ENCODE results near the gene MXRA7.
"Not testable (repeated sequence)": the region's sequence is repeated elsewhere in the genome, so short reads cannot be mapped to it uniquely, and the experiment has no call there.

Gene MXRA7

DNA sequence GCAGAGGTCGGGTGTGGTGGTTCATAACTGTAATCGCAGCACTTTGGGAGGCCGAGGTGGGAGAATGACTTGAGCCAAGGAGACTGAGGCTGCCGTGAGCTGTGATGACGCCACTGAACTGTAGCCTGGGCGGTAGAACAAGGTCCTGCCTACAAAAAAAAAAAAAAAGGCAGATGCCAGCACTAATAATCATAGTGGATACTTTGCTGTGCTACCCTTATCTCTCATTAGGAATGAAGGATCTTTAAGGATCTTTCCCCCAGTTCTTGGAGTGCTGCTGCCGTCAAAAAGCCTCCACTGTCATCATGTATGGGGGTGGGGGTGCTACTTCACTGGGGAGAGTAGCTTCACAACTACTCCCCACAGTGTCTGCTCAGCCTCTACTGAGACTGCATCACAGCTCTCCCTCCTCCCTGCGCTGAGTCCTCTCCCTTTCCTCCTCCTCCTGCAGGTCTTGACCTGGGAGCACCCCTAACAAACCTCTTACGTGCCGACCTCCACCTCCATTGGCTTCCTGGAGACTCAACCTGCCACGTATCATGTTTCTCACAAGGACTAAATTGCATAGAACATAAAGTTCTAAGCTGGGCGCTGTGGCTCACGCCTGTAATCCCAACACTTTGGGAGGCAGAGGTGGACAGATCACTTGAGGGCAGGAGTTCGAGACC is 42.8 kb downstream of the MXRA7 start:
- no peak for DNase-seq
- in situ Hi-C loops (cut with MboI; ENCODE audit: low pct_unique_long_range_greater_than_20kb, low sequenced_read_pairs), result no loop called here

DNA sequence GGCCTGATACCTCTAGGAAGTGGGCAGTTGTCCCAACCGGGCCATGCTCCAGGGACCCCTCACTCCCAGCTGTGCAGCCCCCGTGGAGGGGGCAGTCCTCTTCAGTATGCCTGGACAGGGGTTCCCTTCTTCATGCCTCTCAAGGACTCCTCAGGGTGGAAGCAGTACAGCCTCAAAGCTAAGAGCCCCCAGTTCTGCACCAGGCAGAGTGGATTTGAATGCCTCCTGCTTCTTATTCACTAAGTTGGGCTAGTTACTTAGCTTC is 43.3 kb downstream of the MXRA7 start:
- in situ Hi-C loops (cut with MboI; ENCODE audit: low pct_unique_long_range_greater_than_20kb, low sequenced_read_pairs), result no loop called here
- DNase-seq, result no peak

DNA sequence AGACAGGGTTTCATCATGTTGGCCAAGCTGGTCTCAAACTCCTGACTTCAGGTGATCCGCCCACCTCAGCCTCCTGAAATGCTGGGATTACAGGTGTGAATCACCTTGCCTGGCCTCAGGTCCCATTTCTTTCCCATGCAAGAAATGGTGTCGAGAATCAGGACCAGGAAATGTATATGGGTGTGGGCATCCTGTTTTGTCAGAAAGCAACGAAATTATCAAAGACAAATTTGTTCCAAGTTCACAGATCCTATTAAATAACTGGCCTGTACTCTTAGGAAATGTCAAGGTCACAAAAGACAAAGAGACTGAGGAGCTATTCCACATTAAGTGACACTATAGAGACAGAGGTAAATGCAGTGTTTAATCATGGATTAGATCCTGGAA is 50.1 kb downstream of the MXRA7 start:
- in situ Hi-C loops (cut with MboI; ENCODE audit: low pct_unique_long_range_greater_than_20kb, low sequenced_read_pairs), result no loop called here
- no peak for DNase-seq

DNA sequence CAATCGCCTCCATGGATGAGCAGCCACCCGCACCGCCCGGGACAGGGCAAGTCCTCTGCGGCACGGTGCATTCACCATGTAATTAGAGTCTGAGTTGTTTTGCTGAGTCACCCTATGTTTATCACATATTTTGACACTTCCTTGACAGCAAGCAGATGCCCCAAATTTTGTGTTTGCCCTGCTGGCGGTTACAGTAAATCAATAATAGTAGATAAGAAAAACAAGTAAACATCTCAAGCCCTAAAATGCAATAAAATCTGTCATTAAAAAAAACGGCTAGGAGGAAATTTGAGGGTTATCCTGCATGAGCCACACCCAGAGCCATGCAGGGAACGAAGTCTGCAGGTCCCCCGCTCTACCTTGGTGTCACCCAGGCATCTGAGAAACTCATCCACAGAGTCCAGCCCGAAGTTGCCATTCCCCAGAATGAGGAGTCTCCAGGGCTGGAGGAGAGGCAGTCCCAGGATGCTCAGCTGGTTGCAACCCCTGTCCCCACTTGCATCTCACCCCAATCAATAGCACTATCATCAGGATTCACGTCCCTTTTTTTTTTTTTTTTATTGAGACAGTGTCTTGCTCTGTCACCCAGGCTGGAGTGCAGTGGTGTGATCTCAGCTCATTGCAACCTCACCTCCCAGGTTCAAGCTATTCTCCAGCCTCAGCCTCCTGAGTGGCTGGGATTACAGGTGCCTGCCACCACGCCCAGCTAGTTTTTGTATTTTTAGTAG is 50.7 kb downstream of the MXRA7 start:
- DNase-seq, result peak; percentile 49
- in situ Hi-C loops (cut with MboI; ENCODE audit: low pct_unique_long_range_greater_than_20kb, low sequenced_read_pairs), result no loop called here

DNA sequence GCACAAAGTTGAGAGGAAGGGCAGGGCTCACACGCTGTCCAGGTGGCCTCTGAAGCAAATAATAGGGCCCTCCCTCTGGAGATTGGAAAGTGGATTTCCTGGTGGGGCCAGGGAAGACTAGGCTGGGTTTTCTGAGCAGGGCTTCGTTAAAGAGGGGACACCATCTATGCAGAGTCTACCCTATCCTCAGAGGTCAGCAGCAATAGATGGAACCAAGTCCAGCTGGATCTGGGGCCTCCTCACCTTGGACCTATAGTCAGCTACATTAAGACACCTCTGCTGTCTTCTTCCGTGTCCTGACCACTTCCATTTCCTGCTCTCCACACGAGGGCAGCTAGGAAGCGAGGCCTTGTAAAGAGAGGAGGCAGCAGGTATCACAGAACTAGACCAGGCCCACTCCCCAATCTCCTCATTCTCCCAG is 52.5 kb downstream of the MXRA7 start:
- in situ Hi-C loops (cut with MboI; ENCODE audit: low pct_unique_long_range_greater_than_20kb, low sequenced_read_pairs), result no loop called here
- no peak for DNase-seq

DNA sequence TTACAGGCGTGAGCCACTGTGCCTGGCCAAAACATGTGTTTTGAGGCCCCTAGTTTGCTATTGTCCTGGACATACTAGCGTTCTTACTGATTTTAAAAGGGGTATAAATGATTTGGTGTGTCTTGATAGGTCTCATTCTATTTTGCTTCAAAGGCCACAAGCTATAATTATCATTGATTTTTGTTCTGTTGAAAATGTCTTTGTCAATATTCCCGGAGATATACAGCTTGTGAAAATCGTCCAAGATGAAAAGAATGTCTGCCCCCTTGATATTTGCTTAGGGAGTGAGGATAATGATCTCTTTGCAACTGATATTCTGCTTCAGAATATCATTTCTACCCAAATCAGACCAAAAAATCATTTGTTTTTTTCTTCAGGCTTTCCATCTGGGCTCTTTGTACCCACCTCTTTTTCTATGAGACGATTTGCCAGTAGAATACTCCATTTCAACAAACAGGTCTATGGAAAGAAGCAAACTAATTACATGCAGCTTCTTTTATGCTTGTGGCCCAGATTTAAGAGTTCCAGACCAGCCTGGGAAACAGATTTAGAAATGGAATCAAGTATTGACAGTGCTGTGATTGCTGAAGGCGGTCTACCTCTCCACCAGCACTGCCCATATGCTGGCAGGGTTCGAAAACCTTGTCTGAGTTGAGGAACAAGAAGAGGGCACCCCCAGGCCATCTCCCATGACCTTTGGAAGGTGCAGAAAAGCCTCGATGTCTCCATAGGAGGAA is 53.1 kb downstream of the MXRA7 start:
- in situ Hi-C loops (cut with MboI; ENCODE audit: low pct_unique_long_range_greater_than_20kb, low sequenced_read_pairs), result no loop called here
- DNase-seq, result no peak

DNA sequence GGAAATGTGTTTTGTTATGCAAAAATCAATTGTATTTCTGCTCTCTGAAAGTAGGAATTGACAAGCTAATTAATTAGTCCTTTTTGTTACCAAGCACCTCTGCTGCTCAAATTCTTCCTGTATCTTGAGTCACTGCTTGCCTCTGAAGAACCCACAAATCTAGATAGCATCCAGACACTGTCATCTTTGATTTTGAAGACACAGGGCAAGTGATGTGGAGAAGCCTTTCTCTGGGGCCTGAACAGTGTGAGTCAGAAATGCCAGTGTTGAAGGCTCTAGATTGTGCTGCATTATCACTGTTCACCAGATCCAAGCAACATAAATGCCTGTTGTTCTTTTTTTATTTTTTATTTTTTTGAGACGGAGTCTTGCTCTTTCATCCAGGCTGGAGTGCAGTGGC is 56.4 kb downstream of the MXRA7 start:
- DNase-seq, result no peak
- in situ Hi-C loops (cut with MboI; ENCODE audit: low pct_unique_long_range_greater_than_20kb, low sequenced_read_pairs), result no loop called here

DNA sequence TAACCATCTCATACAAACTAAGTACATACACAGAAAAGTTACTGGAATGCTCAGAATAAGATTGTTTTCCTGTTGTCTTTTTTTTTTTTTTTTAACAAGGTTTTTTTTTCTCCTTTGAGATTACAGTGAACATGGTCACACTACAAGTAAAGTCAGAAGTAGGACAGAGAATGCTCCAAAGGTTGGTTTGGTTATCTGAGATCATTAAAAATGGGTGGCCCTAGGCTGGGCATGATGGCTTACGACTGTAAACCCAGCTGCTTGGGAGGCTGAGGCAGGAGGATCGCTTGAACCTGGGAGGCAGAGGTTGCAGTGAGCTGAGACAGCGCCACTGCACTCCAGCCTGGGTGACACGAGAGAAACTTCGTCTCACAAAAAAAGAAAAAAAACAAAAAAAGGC is 60.3 kb downstream of the MXRA7 start:
- no peak for DNase-seq
- in situ Hi-C loops (cut with MboI; ENCODE audit: low pct_unique_long_range_greater_than_20kb, low sequenced_read_pairs), result no loop called here

DNA sequence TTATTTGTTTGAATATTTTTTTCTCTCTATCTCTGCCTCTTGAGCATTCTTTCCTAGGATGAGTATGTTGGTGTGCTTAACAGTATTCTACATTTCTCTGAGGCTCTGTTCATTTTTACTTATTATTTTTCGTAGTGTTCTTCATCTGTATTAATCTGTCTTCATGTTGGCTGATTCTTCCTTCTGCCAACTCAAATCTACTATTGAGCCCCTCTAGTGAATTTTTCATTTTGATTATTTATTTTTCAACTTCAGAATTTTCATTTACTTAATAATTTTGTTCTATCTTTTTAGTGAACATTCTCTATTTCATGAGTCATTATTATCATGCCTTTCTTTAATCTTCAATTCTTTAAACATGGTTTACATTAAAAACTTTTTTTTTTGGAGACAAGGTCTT is 64.1 kb downstream of the MXRA7 start:
- in situ Hi-C loops (cut with MboI; ENCODE audit: low pct_unique_long_range_greater_than_20kb, low sequenced_read_pairs), result no loop called here
- no peak for DNase-seq

DNA sequence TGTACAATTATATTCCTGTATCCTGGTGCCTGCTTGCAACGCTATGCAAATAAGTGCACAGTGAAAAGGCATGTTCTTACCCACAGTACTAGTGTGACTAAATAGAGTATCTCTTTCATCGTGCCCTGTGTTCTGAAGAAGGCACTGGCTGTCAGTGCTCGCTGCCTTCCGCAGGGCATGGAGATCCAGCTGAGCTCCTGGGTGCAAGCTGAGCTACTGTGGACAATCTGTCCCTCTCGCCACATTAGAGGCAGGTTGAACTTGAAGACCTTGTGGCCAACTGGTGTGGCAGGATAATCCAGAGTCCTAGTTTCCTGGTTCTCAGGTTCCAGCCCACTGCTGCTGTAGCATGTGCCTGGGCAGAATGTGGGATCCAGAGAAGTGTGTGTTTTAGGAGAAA is 65.3 kb downstream of the MXRA7 start:
- no peak for DNase-seq
- in situ Hi-C loops (cut with MboI; ENCODE audit: low pct_unique_long_range_greater_than_20kb, low sequenced_read_pairs), result no loop called here

DNA sequence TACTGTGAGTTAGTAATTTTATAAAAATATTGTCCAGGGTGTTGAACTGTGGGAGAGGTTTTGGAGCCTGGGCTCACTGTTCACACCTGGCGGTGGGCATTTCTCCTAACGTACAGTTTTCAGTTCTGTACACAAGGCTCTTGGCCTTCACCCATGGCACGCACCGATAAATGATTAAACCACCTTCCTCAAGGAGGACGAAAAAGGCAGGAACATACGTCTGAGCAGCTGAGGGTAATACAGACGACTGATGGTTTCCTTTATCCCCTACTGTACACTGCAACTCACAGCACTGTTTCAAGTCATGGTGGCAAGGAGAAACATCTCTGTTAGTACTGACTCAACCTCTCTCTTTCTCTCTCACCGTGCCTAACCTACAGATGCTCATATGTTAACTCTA is 65.8 kb downstream of the MXRA7 start:
- in situ Hi-C loops (cut with MboI; ENCODE audit: low pct_unique_long_range_greater_than_20kb, low sequenced_read_pairs), result no loop called here
- no peak for DNase-seq

DNA sequence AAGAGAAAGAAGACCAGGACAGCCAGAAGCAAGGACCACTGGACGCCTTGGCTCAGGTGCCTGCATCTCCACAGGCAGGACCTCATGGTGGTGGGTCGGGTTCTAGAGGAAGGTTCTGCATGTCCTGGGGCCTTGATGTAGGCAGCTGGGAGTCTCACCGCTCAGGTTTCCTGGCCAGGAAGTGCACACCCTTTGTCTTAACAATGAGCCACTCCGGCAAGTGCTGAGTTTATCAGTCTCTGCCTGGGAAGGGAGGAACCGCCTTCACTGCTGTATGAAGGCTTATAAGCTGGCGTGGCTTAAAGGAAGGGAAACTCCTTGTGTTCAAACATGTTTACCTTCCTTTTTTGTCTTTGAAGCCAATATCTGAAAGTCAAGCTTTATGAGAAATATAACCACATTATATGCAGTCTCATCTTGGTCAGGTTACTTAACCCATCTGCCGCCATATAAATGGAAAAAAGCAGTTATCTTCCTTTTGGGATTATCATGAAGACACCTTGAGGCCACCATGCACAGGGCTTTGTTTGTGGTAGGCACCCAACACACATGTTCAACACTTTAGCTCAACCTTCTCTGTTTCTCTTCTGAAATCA is 67.1 kb downstream of the MXRA7 start, which contains the start of gene ST6GALNAC1:
Gene ST6GALNAC1, minus strand, starts transcription at position 205 of the 596 bp plus-strand sequence. Its CDS starts 119 bp downstream, at position 86.
- in situ Hi-C loops (cut with MboI; ENCODE audit: low pct_unique_long_range_greater_than_20kb, low sequenced_read_pairs), result no loop called here
- DNase-seq, result no peak

DNA sequence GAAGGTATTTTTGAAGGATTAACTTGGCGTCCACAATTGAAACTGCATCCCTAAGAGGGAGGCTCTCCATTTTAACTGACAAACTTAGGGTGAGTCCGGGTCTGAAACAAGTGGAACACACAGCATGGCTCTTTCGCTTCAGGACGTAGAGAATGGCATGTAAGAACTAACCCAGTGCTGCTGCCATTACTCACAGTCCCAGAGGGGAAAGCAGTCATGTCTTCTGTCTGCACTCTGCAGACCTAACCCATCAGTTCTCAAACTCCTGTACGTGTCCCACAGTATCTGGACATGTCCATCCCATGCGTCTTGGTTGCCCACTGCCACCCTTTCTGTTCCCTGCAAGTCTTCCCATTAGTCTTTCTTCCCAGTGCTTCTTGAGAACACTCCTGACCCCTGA is 67.8 kb downstream of the MXRA7 start:
- DNase-seq, result no peak
- in situ Hi-C loops (cut with MboI; ENCODE audit: low pct_unique_long_range_greater_than_20kb, low sequenced_read_pairs), result no loop called here

DNA sequence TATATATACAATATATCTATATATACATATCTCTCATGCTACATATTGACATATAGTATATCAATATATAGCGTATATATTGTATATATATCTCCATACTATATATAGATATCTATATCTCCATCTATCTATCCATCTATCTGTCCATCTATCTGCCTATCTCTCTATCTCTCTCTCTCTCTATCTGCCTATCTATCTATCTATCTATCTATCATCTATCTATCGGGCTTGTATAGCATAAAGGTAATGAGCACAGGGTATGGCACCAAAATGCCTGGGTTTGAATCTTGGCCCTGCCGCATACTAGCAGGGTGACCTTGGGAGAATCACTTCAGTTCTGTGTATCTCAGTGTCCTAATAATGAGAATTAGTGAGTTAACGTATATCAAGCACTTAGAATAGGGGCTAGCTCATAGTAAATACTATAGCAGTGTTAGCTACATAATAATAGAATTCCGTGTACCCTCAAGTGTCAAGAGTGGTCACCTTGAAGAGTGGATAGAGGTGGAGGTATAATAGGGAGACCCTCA is 68.7 kb downstream of the MXRA7 start:
- in situ Hi-C loops (cut with MboI; ENCODE audit: low pct_unique_long_range_greater_than_20kb, low sequenced_read_pairs), result no loop called here
- no peak for DNase-seq

DNA sequence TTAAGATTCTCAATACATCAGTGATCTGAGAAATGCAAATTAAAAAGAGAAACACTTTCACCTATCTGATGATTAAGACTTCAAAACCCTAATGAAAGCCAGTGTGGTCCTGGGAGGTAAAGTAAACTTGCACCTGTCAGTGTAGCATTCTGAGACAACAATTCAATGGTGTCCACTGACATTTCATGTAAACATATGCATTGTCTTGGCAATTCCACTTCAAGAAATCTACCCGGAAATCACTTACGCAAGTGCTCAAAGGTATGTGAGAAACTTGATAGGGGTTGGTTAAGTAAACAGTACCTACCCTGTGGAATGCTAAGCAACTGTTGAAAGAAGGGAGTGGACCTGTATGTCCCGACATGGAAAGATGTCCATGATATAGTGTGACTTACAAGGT is 69.3 kb downstream of the MXRA7 start:
- DNase-seq, result no peak
- in situ Hi-C loops (cut with MboI; ENCODE audit: low pct_unique_long_range_greater_than_20kb, low sequenced_read_pairs), result no loop called here

DNA sequence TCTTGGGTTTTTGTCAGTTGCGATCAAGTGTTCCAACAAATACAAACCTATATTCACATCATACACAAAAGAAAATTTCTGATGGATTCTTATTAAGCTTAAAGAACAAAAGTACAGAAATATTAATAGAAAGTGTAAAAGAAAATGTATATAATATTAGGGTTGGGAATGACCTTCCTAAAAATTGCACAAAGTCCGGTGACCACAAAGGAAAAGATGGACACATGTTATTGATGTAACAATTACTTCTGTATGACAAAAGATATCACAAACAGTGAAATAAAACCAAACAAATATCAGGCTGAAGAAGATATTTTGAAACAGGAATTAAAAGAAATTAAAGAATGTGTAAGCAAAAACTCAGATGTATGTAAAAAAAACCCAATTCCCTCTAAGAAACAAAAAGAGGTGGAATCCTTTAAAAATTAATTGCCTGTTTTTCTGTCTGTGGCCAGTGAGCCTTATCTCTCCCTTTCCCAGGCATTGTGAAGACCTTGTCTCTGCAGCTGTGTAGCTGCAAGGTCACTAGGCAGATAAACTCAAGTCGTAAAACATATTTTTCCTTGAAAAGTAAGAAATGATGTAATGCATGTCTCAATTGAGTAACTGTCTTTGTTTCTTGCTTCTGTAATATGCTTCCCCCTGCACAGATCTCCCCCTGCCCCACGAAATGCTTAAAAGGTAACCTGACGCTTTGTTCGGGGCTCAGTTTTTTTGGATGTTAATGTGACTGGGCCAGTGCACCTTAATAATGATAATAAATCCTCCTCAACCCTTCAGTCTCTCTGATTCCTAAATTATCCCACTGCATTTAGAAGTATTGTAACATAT is 70.0 kb downstream of the MXRA7 start:
- DNase-seq, result peak; percentile 25
- in situ Hi-C loops (cut with MboI; ENCODE audit: low pct_unique_long_range_greater_than_20kb, low sequenced_read_pairs), result no loop called here

DNA sequence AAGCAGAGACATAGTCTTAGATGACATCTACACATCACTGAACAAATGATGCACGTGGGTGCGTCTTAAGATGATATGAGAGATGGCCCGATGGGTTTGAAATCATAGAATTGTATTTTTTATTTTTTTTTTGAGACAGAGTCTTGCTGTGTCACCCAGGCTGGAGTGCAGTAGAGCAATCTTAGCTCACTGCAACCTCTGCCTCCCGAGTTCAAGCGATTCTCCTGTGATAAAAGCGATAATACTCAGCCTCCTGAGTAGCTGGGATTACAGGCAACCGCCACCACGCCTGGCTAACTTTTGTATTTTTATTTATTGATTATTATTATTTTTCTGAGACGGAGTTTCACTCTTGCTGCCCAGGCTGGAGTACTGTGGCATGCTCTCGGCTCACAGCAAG is 72.5 kb downstream of the MXRA7 start:
- in situ Hi-C loops (cut with MboI; ENCODE audit: low pct_unique_long_range_greater_than_20kb, low sequenced_read_pairs), result no loop called here
- DNase-seq, result no peak

DNA sequence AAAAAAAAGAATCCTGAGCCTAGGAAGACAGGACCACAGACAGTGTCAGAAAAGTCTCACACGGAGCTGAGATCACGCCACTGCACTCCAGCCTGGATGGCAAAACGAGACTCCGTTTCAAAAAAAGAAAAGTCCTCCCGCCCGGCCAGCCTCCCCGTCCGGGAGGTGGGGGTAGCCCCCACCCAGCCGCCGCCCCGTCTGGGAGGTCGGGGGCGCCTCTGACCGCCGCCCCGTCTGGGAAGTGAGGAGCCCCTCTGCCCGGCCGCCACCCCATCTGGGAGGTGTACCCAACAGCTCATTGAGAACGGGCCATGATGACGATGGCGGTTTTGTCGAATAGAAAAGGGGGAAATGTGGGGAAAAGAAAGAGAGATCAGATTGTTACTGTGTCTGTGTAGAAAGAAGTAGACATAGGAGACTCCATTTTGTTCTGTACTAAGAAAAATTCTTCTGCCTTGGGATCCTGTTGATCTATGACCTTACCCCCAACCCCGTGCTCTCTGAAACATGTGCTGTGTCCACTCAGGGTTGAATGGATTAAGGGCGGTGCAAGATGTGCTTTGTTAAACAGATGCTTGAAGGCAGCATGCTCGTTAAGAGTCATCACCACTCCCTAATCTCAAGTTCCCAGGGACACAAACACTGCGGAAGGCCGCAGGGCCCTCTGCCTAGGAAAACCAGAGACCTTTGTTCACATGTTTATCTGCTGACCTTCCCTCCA is 74.1 kb downstream of the MXRA7 start:
- in situ Hi-C loops (cut with MboI; ENCODE audit: low pct_unique_long_range_greater_than_20kb, low sequenced_read_pairs); DNase-seq: not testable (repeated sequence)
